MM.1S (cell line): Measurements from ENCODE around the gene TMEM204.

Source experiments
- DNase-seq: peaks from one replicate; pipeline ENCODE4 v3.0.0-alpha.2; 2015
- H2AFZ ChIP-seq: fragments of 300-600 bp; sonication (generic); 2 replicates; pipeline ENCODE4 v1.6.0; 2016; ENCODE audit warnings: antibody characterized with exemption, low read length
- H3F3A ChIP-seq: fragments of 300-600 bp; sonication (generic); 2 replicates; pipeline ENCODE4 v1.6.1; 2016; ENCODE audit warnings: mild to moderate bottlenecking, antibody characterized with exemption, low read length, moderate library complexity, mixed read lengths; ENCODE audit not compliant: insufficient read depth
- H3K27ac ChIP-seq: fragments of 300-600 bp; sonication (generic); 2 replicates; pipeline ENCODE4 v1.5.1; 2016; ENCODE audit warnings: mild to moderate bottlenecking, low read length
- H3K27me3 ChIP-seq: fragments of 300-600 bp; sonication (generic); replicated peaks from 2 replicates; pipeline ENCODE4 v1.6.0; 2016; ENCODE audit warnings: low read length; ENCODE audit not compliant: insufficient read depth
- H3K36me3 ChIP-seq: fragments of 300-600 bp; sonication (generic); replicated peaks from 2 replicates; pipeline ENCODE4 v1.6.1; 2016; ENCODE audit warnings: mild to moderate bottlenecking, low read length, mixed read lengths; ENCODE audit not compliant: insufficient read depth
- H3K4me1 ChIP-seq: fragments of 300-600 bp; sonication (generic); 2 replicates; pipeline ENCODE4 v1.6.1; 2016; ENCODE audit warnings: low read length, mixed read lengths
- H3K4me2 ChIP-seq: fragments of 300-600 bp; sonication (generic); 2 replicates; pipeline ENCODE4 v1.6.0; 2016; ENCODE audit warnings: low read depth, low read length
- H3K4me3 ChIP-seq: fragments of 300-600 bp; sonication (generic); 2 replicates; pipeline ENCODE4 v1.5.1; 2016; ENCODE audit warnings: low read length, mixed read lengths
- H3K79me2 ChIP-seq: fragments of 300-600 bp; sonication (generic); 2 replicates; pipeline ENCODE4 v1.6.1; 2016; ENCODE audit warnings: mixed run types, low read length, mixed read lengths
- H3K9ac ChIP-seq: fragments of 300-600 bp; sonication (generic); 2 replicates; pipeline ENCODE4 v1.6.1; 2016; ENCODE audit warnings: low read length, mixed read lengths
- H3K9me2 ChIP-seq: fragments of 300-600 bp; sonication (generic); replicated peaks from 2 replicates; pipeline ENCODE4 v1.6.1; 2016; ENCODE audit warnings: mild to moderate bottlenecking, low read length, mixed read lengths; ENCODE audit not compliant: insufficient read depth
- H3K9me3 ChIP-seq: fragments of 300-600 bp; sonication (generic); replicated peaks from 2 replicates; pipeline ENCODE4 v1.6.1; 2016; ENCODE audit warnings: mild to moderate bottlenecking, low read length, mixed read lengths; ENCODE audit not compliant: insufficient read depth
- H4K20me1 ChIP-seq: fragments of 300-600 bp; sonication (generic); 2 replicates; pipeline ENCODE4 v1.6.1; 2016; ENCODE audit warnings: mild to moderate bottlenecking, low read length, moderate library complexity, mixed read lengths; ENCODE audit not compliant: insufficient read depth
- EZH2 ChIP-seq: fragments of 300-600 bp; sonication (generic); optimal IDR thresholded peaks from 2 replicates; pipeline ENCODE3; 2017; ENCODE audit warnings: low read depth, mild to moderate bottlenecking, antibody characterized with exemption, low read length, mixed read lengths
- EZH2phosphoT487 ChIP-seq: fragments of 300-600 bp; sonication (generic); IDR thresholded peaks from 2 replicates; pipeline ENCODE4 v1.6.1; 2018; ENCODE audit warnings: antibody characterized with exemption, low read length
- TF ChIP-seq, protein P1 (sequence below): fragments of 300-600 bp; sonication (generic); IDR thresholded peaks from 2 replicates; pipeline ENCODE4 v1.5.1; 2016; ENCODE audit warnings: antibody characterized with exemption, low read length, mixed read lengths

TMEM204 gene

DNA sequence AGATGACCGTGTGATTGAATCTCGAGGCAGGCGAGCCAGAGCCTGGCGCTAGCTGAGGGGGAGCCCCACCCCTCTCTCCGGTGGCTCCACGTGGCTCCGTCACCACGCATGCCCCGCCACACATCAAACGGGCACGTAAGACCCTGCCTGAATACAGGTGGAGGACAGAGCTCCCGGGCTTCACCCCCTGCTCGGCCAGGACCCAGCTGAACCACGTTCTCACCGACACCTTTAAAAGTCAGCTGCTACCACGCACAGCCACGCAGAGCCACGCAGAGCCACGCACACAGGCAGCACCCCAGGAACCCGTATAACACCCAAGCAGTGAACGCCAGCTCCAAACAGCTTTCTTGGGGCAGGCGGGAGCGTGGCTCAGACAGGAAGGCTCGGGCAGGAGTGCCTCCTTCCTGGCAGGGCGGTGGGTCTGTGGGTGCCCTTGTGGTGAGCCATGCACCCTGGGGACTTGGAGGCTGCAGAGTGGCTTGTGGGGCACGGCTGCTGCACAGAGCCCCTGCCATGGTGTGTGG lies 4.4 kb downstream of the TMEM204 start:
- H3K9me2 ChIP-seq, result no peaks in the 10 kb centered on the region
- no peak overlapping the region for H2AFZ ChIP-seq
- H3K4me3 ChIP-seq, result no peak overlapping the region
- no peaks in the 10 kb centered on the region for H3K9me3 ChIP-seq
- no peaks in the 10 kb centered on the region for H3K36me3 ChIP-seq
- no peak overlapping the region for H3K27ac ChIP-seq
- TF ChIP-seq, protein P1, sequence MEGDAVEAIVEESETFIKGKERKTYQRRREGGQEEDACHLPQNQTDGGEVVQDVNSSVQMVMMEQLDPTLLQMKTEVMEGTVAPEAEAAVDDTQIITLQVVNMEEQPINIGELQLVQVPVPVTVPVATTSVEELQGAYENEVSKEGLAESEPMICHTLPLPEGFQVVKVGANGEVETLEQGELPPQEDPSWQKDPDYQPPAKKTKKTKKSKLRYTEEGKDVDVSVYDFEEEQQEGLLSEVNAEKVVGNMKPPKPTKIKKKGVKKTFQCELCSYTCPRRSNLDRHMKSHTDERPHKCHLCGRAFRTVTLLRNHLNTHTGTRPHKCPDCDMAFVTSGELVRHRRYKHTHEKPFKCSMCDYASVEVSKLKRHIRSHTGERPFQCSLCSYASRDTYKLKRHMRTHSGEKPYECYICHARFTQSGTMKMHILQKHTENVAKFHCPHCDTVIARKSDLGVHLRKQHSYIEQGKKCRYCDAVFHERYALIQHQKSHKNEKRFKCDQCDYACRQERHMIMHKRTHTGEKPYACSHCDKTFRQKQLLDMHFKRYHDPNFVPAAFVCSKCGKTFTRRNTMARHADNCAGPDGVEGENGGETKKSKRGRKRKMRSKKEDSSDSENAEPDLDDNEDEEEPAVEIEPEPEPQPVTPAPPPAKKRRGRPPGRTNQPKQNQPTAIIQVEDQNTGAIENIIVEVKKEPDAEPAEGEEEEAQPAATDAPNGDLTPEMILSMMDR, result no peak
- no peak for TF ChIP-seq EZH2phosphoT487
- no peak for TF ChIP-seq EZH2
- H3K9ac ChIP-seq, result no peak overlapping the region
- H3K27me3 ChIP-seq, result peaks cover 51% of the 10 kb centered on the region
- no peaks in the 10 kb centered on the region for H3K79me2 ChIP-seq
- DNase-seq, result no peak
- no peak overlapping the region for H3K4me2 ChIP-seq
- H3F3A ChIP-seq, result no peaks in the 10 kb centered on the region
- H4K20me1 ChIP-seq, result no peaks in the 10 kb centered on the region
- no peaks in the 10 kb centered on the region for H3K4me1 ChIP-seq

DNA sequence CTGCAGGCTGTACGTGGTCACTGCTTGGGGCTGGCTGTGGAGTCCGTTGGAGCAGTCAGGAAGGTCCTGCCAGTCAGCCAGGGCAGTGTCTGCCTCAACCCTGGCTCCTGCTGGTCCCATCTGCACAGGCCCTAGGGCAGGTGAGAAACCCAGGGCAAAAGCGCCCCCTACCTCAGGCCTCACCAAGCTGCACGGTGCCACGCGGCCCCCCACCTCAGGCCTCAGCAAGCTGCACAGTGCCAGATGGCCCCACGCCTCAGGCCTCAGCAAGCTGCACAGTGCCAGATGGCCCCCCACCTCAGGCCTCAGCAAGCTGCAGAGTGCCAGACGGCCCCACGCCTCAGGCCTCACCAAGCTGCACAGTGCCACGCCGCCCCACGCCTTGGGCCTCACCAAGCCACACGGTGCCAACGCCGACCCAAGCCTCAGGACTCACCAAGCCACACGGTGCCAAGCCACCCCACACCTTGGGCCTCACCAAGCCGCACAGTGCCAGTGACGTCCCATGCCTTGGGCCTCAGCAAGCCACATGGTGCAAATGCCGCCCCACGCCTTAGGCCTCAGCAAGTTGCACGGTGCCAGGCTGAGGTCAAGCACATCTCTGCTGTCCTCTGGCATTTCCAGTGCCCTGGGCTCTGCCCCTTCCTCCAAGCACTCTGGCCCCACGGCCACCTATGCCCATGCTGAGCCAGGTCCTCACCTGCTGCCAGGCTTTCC lies 5.5 kb downstream of the TMEM204 start:
- Histone ChIP-seq H2AFZ (no peak overlapping the region), H3K9ac (no peak overlapping the region), H3K4me1 (0 out of 2 replicates have a peak, but pooled peaks cover 5% of the 10 kb centered on the region), H3K4me3 (no peak overlapping the region), H3K9me2 (no peaks in the 10 kb centered on the region), H3K4me2 (no peak overlapping the region), H3K79me2 (no peaks in the 10 kb centered on the region), H3K27me3 (peaks cover 39% of the 10 kb centered on the region), H3K9me3 (no peaks in the 10 kb centered on the region), H3K36me3 (no peaks in the 10 kb centered on the region), H3K27ac (no peak overlapping the region), H4K20me1 (no peaks in the 10 kb centered on the region), H3F3A (no peaks in the 10 kb centered on the region)
- TF ChIP-seq, protein P1, result peak; percentile 12
- no peak for TF ChIP-seq EZH2phosphoT487
- no peak for DNase-seq

DNA sequence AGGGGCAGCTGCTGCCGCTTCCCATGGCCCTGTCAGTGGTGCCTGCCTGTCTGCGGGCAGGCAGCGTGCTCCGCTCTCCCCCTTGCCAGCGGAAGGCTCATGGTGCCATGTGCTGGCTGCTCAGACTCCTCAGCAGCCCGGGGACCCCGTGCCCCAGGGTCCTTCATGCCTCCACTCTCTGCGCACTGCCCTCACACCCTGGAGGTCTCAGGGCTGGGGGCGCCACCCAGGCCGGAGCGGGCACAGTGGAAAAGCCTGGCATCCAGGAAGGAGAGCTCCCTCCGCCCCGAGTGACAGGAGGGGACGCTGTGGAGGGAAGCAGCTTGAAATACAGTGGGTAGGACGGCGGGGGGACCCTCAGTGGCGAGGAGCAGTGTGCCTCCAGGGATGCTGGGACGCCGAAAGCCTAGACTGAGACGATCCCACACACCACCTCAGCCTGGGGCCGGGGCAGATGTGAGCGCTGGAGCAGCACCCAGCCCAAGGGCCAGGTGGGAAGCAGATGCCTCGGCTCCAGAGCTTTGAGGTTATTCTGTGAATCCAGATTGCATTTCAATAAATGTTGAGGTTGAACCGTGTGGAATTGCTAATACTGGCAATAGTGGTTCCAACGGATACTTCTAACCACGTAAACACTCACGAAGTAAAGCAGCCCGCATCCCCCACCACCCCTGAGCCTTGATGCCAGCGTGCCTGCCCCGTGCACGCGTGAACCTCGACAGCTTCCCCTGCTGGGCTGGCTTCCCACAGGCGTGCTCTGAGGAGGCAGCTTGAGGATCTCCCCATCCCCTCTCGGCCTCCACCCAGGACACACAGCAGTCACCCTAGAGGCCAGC lies 6.5 kb downstream of the TMEM204 start:
- Histone ChIP-seq H3K27me3 (peaks cover 29% of the 10 kb centered on the region), H3K27ac (no peak overlapping the region), H4K20me1 (no peaks in the 10 kb centered on the region), H3K9me3 (no peaks in the 10 kb centered on the region), H3K79me2 (no peaks in the 10 kb centered on the region), H3K36me3 (no peaks in the 10 kb centered on the region), H3K4me3 (no peak overlapping the region), H3K4me1 (peaks cover 7% of the 10 kb centered on the region; the same call in 1 of the 2 replicates), H3K4me2 (no peak overlapping the region), H3F3A (no peaks in the 10 kb centered on the region), H3K9ac (no peak overlapping the region), H3K9me2 (no peaks in the 10 kb centered on the region), H2AFZ (no peak overlapping the region)
- no peak for DNase-seq
- TF ChIP-seq, protein P1, result no peak
- TF ChIP-seq EZH2phosphoT487 (no peak), EZH2 (no peak)
